ENCODE data around the gene SPNS3.

GRCh38 chr17:4492721-4493561, 59.2 kb downstream of the SPNS3 start:
- no peak for TF ChIP-seq POLR2A (IDR thresholded peaks at IDR 0.05)
- TF ChIP-seq CTCF (IDR thresholded peaks at IDR 0.05 in 8 of 11, conservative IDR thresholded peaks at IDR 0.05 in 3 of 11): no peak

Measured in spleen (tissue), 7 donors.